CD4-positive, alpha-beta T cell treated with Interleukin-4 for 4 hours (primary cell): Measurements from ENCODE around the gene TXNL4B.
A peak's percentile ranks its signal among the peaks of the same experiment; 100 is the strongest.
"Not testable (repeated sequence)": the region's sequence is repeated elsewhere in the genome, so short reads cannot be mapped to it uniquely, and the experiment has no call there.

ENCODE experiments used
- DNase-seq: peaks from one replicate; pipeline ENCODE4 v3.0.0-alpha.2; 2020

The TXNL4B gene

DNA sequence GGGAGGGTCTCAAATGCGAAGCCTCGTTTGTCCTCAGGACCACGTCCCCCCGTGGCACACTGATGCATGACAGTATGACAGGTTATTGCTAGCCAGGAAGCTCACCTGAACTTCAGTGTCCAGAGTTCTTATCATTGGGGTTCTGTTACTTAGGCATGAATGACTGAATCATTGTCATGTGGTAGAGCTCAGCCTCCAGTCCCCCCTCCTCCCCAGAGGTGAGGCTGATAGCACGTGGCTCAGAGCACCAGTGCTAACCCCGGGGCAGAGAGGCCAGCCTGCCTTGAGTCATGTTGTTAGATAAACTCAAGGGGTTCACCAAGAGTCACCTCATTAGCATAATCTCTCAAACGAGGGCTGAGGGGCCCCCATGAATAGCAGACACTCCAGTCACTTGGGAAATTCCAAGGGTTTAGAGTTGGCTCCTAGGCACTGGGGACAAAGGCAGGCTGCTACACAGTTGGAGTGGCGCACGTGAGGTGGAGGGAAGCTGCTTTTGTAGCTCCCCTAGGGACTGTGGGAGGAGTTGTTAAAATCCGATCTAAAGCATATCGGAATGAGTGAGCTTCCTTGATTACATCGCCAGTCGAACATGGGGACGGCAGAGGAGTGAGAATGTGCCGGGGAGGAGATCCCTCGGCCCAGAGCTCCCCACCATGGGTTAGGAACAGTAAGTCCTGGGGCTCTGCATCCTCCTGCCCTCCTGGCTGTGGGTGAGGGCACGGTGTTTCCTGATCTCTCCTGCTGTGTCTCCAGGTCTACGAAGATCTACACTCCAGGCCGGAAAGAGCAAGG, 18.4 kb upstream of the TXNL4B start:
- DNase-seq = no peak

DNA sequence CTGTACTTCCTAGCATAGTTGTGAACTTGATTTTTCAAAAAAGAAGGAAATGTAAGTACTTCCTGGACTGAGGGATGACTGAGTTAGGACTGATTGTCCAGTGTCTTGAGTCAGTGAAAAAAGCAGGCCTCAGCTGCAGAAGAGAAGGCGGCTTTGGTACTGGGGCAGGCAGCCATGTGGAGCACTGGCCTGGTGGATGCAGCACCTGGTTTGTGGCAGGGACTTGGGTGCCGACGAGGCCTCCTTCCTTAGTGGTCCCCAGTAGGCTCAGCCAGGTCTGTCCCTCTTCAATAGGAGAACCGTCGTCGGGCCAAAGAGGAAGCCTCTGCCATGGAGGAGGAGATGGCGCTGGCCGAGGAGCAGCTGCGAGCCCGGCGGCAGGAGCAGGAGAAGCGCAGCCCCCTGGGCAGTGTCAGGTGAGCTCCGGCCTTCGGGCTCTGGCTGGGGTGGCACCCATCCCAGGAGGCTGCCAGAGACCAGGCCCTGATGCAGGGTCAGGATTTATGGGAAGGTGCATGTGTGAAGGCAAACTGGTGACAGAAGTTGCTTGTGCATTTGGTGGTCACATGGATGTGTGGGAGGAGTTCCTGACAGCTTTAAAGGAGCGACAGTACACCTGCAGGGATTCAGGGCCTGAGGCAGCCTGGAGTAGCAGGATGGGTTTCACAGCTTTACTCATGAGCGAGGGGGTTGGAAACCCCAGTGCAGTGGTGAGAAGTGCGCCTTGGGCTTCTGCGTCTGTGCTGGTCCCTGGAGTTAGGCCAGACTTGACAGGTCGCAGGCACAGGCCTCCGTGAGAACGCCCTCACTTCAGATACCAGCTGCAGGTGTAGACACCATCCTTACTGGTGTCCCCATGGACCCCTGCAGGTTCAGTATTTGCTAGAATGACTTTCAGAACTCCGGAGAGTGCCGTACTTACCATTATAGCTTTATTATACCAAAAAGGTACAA, 17.5 kb upstream of the TXNL4B start:
- DNase-seq = no peak

DNA sequence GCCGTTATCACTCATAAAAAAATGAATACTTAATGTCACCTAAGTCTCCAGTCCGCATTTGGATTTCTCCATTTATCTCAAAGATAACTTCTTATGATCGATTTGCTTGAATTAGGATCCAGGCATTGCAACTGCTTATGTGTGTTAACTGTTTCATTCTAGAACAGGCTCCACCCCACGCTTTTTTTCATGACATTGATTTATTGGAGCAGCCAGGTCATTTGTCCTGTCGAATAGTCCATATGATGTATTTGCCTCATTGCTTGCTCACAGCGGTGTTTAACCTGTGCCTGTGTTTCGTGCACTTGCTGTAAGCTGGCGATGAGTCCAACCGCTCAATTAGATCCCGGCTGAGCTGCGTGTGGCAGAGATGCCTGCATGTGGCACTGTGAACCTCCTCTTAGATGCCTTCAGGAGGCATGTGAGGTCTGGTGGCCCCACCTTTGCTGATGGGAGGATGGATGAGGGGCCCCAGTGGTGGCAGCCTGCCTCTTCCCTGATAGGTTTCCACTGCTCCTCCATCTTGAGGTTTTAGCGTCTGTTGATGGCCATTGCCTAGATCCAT, 16.6 kb upstream of the TXNL4B start:
- no peak for DNase-seq

DNA sequence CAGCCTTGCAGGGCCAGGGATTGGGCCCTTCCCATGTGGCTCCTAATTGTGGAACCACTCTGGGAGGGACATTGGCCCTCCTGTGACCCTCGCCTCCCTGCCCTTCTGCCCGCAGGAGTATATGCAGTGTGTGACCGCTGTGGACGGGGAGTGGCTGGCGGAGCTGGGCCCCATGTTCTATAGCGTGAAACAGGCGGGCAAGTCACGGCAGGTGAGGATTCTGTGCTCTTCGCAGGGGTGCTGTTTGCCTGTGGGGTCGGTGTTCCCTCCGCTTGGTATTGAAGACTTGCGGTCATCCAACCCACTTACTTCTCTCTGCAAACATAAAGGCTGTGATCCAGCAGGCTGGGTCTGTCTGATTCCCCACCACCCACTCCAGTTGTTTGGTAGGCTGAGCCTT, 15.9 kb upstream of the TXNL4B start:
- no peak for DNase-seq

DNA sequence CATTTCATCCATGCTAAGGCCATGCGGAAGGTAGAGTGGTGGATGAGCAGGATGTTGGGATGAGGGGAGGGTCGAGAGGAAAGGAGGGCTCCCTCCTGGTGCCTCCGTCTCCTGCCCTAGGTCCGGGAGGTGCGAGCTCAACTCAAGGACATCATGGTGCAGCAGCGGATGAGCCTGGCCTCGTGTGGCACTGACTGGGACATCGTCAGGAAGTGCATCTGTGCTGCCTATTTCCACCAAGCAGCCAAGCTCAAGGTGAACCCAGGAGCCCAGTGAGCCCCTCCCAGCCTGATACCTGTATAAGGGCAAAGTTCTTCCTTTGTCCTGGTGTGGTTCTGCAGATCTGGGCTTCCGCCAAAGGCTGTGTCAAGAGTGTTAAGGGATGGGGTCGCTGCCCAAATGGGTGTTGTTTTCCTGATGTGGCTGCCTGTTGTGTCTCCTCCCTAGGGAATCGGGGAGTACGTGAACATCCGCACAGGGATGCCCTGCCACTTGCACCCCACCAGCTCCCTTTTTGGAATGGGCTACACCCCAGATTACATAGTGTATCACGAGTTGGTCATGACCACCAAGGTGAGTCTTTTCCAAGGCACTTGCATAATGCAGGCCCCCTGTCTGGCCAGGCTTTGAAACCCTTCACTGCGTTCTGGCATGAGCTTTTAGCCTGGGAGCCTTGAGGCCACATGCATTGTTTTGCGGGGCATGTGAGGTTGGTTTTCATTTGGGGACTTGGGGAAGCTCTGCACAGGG, 15.1 kb upstream of the TXNL4B start:
- DNase-seq = no peak

DNA sequence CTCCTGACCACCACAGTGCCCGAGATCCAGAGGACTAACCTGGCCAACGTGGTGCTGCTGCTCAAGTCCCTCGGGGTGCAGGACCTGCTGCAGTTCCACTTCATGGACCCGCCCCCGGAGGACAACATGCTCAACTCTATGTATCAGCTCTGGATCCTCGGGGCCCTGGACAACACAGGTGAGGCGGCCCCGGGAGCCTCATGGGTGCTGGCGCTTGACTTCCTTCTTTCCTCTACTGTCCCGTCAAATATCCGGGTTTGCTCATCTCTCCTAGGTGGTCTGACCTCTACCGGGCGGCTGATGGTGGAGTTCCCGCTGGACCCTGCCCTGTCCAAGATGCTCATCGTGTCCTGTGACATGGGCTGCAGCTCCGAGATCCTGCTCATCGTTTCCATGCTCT, 14.0 kb upstream of the TXNL4B start:
- no peak for DNase-seq

DNA sequence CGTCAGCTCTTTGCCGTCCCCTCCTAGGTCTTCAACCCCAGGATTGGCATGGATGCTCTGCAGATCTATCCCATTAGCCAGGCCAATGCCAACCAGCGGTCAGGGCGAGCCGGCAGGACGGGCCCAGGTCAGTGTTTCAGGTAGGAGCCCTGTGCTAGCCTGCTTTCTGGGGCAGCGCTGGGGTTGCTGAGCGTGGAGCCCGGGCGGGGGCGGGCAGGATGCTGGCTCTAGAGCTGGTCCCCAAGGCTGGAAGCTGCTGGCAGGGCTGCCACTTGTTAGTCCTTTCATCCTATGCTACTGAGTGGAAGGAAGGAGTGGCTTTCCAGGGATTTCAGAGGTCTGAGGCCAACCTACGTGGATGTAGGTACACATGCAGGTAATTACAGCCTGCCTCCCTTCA, 12.6 kb upstream of the TXNL4B start:
- no peak for DNase-seq

DNA sequence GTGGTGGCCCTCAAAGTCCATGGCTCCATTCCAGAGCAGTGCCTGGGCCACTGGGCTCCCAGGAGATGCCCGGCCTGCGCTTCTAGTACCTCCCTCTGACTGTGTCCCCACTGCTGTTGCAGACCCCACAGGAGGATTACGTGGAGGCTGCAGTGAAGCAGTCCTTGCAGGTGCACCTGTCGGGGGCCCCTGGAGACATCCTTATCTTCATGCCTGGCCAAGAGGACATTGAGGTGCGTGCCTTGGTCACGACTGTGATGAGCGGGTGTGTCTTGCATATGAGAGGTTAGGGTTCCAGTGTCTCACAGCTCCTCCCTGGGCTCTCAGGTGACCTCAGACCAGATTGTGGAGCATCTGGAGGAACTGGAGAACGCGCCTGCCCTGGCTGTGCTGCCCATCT, 11.5 kb upstream of the TXNL4B start:
- no peak for DNase-seq

DNA sequence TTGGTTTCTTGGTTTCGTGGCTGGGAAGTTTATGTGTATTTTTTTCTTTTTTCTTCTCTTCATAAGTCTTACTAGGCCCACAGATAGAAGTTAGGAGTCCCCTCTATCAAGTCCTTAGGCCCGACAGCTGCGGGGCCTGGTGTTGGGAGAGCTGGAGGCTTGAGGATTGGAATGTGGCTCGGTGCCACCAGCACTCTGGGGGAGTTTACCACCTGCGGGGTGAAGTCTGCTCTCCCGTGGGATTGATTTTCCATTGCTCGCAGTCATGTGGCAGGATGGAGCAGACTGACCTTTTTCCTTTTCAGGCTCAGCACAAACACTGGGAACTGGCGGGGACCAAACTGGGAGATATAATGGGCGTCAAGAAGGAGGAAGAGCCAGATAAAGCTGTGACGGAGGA, 7.8 kb upstream of the TXNL4B start:
- DNase-seq = no peak

DNA sequence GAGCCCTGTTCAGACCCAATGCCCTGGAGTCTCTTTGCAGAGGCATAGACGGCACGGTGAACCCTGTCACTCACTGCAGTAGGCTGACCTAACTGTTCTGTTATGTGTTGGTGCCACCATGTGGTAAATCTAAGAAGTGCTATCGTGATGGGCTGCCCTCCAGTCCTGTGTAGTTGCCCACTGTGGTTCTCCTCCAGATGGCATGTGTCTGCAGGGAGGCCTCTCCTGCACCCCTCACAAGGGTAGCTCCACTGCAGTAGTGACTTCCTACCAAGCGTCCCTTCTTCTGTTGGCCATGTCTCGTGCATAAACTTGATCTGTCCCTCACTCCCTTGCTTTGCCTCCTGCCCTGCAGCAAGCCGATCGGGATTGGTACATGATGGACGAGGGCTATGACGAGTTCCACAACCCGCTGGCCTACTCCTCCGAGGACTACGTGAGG, 6.0 kb upstream of the TXNL4B start:
- DNase-seq = peak; percentile 41

DNA sequence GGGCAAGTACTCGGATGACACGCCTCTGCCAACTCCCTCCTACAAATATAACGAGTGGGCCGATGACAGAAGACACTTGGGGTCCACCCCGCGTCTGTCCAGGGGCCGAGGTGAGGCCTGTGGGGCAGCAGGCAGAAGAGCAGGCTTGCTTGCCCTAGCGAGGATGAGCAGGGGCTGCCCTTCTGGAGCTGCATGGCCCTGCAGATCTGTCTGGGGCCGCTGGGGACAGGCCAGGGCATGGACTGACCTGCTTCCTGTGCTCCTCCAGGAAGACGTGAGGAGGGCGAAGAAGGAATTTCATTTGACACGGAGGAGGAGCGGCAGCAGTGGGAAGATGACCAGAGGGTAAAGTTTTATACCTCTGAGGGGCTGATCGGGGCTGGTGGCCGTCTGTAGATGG, 5.5 kb upstream of the TXNL4B start:
- DNase-seq = no peak

DNA sequence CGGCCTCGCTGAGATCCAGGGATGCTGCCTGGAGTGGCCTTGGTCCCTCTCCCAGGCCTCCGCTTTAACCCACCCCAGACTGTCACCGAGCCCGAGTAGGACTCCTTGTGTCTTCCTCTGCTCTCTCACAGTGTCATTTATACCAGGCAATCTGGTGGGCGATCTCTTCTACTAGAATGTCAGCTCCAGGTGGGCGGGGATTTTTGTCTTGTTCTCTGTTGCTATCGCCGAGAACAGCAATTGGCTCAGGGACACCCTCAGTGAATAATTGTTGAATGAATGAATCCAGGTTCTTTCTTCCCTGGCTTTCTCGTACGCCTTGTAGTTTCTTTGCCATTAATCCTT, 818 bp upstream of the TXNL4B start:
- DNase-seq = no peak

DNA sequence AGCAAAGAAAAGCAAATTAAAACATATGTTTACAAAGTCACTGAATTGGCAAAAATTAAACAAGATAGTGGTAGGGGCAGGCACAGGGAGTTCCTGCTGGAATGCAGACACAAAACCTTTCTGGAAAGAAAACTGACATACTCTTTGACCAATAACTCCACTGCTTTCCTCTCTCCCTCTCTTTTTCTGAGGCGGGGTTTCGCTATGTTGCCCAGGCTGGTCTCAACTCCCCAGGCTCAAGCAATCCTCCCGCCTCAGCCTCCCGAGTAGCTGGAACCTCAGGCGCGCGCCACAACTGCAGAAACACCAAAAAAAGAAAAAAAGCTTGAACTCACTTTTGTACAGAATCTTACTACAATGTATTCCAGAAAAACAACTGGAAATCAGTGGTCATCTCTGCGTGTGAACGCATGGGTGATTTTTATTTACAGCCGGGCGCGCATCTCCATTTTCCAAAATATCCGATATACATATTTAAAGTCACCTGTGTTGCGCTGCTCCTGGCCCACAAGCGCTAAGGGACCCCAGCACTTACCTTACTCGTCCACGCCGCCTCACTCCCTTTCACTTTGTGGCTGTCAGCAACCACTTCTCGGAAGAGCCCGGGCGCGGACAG, 480 bp downstream of the TXNL4B start:
- no peak for DNase-seq

DNA sequence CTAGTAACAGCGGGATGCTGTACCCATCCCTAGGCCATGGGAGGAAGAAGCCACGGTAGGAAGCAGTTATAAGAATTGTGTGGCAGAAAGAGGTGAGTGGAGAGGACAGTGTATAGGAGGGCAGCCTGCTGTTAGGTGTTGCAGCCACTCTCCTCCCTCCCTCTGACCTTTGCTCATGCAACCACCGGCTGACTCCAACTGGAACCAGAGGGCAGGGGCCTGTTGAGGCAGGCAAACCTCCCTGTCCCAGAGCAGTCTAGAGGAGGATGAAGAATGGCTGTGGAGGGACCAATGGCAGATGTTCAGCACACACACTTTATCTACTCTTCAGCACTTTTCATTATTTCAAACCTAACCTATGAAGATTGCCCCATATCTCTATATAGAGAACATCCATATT, 2.2 kb downstream of the TXNL4B start:
- DNase-seq = no peak

DNA sequence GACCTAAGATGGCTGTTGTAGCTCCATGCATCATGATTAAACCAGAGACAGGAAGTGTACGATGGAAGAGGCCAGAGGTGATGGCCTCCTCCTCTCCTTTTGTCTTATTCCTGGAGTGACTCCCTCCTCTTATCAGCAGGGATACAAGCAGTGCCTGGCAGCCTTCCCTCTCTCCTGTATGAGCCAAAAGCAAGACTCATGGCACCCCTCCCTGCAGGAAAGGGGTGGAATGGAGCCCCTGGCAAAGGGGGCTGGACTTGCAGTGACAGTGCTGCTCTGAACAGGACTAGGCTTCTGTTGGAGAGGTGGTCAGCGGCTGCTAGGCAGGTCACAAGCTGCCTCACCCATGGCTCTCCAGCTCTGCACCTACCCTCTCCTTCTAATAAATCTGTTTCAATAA, 8.4 kb downstream of the TXNL4B start:
- DNase-seq = no peak

DNA sequence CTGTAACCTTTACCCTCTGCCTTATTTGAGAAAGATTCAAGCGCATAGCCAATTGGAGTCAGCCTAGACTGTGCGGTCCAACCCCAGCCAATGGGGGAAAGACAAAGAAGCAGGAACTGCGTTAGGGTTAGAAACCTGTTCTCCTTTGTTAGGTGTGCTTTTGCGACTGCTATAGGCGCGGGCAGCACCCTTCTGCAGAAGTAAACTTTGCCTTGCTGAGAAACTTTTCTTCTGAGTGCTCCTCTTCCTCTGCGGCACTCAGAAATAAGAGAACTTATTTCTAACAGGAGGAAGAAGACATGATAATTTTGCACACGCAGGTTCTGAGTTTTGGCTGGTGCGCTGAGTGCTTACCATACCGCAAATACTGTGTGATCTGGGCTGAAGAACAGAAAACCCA, 9.0 kb downstream of the TXNL4B start:
- DNase-seq = no peak

DNA sequence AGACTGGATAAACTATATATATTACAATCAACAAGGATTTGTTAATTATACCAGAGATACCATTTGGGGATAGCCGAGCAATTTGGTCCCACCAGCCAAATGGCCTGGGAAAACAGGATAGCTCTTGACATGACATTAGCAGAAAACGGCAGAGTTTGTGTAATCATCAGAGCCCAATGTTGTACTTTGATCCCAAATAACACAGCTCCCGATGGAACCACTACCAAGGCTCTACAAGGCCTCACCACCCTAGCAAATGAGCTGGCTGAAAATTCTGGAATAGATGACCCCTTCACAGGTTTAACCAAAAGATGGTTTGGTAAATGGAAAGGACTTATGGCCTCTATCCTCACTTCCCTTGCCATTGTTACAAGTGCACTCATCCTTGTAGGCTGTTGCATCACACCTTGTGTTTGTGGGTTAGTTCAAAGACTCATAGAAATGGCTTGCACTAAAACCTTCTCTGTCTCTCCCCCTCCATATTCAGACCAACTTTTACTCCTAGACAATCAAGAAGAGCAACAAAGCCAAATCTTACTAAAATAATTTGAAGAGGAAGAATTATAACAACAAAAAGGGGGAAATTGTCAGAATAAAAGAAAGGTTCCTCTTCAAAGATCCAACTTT, 9.5 kb downstream of the TXNL4B start:
- DNase-seq = no peak

DNA sequence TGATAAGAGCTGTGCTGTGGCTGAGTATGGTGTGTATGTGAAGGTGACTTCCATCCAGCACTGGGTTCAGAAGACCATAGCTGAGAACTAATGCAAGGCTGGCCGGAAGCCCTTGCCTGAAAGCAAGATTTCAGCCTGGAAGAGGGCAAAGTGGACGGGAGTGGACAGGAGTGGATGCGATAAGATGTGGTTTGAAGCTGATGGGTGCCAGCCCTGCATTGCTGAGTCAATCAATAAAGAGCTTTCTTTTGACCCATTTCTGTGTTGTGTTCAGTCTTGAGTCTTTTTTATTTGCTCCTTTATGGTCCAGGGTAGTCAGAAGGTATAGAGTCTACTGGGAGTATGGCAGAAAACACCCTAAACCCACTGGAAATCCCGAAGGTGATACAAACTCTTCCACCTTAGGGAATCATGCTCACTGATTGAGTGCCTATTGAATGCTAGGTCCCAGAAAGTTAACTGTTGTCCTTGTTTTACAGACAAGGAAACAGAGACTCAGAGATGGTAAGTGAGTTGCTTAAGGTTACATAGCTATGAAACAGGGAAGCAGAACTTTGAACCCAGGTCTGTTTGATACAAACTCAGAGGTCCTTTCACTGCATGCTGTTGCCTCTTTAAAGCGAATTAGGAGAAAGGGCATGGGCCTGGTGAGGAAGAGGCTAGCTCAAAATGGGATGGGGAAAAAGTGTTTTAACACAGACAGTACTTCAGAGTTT, 16.3 kb downstream of the TXNL4B start:
- DNase-seq = not testable (repeated sequence)

DNA sequence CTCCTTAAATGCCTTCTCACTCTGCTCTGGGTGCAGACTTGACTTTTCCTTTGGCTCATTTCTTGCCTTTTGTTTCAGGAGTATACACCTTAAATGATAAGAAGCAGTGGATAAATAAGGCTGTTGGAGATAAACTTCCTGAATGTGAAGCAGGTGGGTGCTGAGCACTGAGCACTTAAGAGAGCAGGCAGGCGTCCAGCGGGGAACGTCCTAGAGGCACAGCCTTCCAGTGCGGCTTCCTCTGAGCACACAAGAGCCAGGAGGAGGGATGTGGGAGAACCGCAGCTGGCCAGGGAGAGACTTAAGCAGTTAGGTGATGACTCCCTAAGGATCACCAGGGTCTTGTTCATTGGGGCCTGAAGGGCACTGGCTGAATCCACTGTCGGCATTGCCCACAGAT, 18.4 kb downstream of the TXNL4B start:
- not testable (repeated sequence) for DNase-seq

DNA sequence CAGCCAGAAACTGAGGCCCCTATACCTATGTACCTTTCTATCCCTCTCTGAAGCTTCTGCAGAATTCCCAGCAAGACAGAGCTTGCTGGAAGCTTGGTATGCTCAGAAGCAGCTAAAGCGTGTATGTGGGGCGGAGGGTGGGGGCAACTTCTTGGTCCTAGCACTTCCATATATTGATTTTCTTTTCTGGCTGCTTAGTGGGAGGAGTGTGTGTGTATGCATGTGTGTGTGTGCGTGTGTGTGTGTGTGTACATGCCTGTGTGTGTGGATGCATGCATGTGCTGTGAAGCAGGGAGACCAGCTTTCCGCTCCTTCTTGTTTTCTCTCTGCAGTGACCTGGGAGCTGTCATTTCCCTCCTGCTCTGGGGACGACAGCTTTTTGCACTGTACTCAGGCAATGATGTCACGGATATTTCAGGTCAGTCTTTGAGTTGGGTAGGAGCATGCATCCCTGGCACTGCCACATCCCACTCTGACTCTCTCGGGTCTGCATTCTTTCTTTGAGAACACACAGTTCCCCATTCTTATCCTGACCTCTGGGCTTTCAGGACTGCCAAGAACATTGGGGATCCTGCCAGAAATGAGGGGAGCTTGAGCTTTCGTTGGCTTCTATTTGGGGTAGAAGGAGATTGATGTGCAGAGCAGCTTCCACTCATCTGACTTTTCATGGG, 19.7 kb downstream of the TXNL4B start:
- no peak for DNase-seq
